Esophagus muscularis mucosa (tissue), 3 donors: ENCODE results near the gene TMEM120B.
"Not testable (repeated sequence)": the region's sequence is repeated elsewhere in the genome, so short reads cannot be mapped to it uniquely, and the experiment has no call there.

ENCODE experiments used
- CTCF ChIP-seq, 3 experiments: fragments of 200-600 bp in 2 of 3; fragments of 450-650 bp in 1 of 3; sonication (generic) in 2 of 3; IDR thresholded peaks; one replicate each; pipeline ENCODE4 v1.5.1; 2017 to 2019; ENCODE audit warnings: antibody characterized with exemption in 3 of 3, mild to moderate bottlenecking in 2 of 3, moderate library complexity in 1 of 3
- POLR2AphosphoS5 ChIP-seq, 2 donors: sonication (generic); formaldehyde crosslinking; IDR thresholded peaks; one replicate each; pipeline ENCODE4 v1.6.1; 2017; ENCODE audit warnings: antibody characterized with exemption in 2 of 2

- TF ChIP-seq CTCF, POLR2AphosphoS5 (IDR thresholded peaks at IDR 0.05): not testable (repeated sequence)
These were observed 45.7 kb upstream of the TMEM120B start for GRCh38 chr12:121666829-121667228.
